HG02571 (cell line): ENCODE results near the gene CYSTM1.

Experiments used
- ATAC-seq: cut with Tn5 transposase; IDR thresholded peaks from one replicate; pipeline ENCODE4 v1.9.1; 2021; ENCODE audit warnings: mild to moderate bottlenecking, moderate library complexity; ENCODE audit not compliant: unreplicated experiment

The CYSTM1 gene

DNA sequence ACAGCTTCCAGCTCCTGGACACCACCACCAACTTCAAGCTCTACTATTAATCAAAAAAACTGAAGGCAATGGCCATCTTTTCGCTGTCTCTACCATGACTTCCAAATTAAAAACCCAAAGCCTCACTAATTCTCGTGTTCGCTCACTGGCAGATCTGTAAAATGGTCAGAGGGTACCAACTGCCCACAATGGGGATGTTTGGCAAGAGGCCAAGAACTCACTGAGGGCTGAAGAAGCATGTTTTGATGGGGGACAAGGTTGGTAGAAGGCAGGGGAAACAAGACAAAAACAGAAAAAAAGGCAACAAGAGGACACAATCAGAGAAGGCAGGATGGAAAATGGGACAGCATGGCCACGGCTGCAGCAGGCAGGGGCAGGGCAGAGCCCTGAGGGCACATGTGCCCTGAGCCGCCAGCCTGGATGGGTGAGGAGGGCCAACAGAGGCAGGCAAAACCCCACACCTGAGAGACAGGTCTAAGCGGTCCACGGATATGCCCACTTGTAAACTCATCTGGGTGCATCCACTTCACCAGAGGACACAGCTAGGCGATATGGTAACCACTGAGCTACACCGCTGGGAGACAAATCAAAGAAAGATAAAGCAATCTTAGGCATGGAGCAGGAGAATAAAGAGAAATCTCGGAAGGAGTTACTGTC, 77.6 kb downstream of the CYSTM1 start:
- ATAC-seq = no peak

DNA sequence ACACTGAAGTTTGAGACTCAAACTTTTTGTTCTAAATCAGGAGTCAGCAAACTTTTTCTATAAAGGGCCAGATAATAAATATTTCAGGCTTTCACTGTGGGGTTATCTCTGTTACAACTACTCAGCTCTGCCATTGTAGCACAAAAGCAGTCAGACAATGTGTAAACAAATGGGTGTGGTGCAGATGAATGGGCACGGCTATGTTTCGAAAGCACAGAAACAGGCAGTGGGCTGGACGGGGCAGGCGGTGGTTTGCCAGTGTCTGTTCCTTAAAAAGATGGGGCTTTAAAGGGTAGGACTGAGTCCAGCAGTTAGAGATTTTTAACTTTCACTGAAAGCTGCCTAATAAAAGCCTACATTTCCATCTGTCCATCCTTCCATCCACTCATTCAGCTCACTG, 79.0 kb downstream of the CYSTM1 start:
- ATAC-seq = no peak

DNA sequence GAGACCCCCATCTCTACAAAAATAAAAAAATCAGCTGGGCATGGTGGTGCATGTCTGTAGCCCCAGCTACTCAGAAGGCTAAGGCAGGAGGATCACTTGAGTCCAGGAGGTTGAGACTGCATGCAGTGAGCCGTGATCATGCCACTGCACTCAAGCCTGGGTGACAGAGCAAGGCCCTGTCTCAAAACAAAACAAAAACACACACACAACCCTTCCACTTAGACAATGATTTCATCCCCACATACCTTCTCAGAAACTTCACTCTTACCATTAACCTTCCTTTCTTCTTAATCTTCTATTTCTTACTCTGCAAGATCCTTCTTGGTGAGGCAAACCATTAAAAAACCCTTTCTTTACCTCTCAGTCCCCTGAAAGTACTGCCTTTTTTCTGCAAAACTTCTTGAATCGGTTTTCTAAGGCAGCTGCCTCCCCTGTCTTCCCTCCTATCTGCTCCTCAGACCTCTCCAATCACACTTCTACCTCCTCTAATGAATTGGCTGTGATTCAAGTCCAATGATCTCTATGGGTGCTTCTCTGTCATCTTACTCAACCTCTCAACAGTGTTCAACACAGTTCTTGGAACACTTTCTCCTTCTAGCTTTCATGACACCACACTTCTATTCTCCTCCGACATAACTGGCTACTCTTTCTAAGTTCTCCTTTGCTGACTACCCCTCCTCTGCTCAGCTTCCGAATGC, 80.6 kb downstream of the CYSTM1 start:
- no peak for ATAC-seq

DNA sequence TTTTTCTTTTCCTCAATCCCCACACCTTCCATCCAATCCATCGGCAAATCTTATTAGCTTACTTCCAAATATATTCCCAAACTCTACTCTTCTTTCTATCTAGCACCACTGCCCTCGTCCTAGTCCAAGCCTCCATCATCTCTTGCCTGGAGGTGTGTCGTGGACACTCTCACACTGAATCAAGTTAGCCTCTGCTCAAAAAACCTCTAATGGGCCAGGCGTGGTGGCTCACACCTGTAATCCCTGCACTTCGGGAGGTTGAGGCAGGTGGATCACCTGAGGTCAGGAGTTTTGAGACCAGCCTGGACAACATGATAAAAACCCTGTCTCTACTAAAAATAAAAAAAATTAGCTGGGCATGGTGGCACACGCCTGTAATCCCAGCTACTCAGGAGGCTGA, 81.7 kb downstream of the CYSTM1 start:
- no peak for ATAC-seq

DNA sequence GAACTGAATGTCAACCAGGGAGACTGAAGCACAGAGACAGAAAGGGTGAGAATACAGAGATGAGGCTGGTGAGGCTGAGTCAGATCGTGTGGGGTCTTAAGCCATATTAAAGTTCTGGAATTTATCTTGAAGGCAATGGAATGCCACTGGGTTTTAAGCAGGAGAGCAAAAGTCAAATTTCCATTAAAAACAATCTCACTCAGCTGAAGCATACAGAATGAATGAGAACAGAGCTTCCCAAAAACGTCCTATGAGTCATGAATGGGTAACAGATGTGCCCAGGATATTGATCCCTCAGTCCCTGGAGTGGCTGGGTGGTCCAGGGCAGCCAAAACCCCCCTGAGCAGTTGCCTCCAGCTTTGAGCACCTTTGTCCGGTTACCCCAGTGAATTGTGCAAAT, 83.0 kb downstream of the CYSTM1 start:
- no peak for ATAC-seq

DNA sequence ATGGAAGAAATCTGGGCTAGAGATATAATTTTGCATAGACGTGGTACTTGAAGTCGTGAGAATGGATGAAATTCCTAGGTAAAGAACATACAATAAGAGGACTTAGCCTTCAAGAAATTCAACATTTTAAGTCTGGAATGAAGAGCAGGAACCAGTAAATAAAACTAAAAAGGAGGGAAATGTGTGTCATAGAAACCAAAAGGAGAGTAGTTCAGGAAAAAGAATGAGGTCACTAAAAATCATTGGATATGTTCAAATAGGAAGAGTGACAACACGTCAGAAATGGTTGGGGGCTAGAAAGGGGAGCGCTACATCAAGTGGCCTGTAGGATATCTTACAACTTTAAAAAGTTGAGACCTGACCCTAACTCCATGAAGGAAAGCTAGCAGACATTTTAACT, 83.9 kb downstream of the CYSTM1 start:
- ATAC-seq = no peak

DNA sequence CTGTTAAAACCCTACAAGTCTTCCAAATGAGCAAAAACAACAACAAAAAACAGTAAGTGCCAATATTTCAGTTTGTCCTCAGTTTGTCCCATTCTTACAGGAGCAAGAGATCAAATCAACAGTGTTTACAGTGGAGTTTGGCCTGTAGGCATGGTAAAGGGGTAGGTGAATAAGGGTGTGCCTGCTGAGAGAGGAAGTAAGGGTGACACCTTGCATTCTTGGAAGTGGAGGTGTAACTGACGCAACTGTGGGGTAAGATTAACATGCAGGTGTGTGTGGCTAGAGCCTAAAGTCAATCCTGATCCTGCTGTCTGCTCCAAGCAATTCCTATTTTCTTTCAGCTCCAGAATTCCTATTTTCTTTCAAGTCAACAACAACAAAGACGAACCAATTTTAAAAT, 84.5 kb downstream of the CYSTM1 start:
- no peak for ATAC-seq

DNA sequence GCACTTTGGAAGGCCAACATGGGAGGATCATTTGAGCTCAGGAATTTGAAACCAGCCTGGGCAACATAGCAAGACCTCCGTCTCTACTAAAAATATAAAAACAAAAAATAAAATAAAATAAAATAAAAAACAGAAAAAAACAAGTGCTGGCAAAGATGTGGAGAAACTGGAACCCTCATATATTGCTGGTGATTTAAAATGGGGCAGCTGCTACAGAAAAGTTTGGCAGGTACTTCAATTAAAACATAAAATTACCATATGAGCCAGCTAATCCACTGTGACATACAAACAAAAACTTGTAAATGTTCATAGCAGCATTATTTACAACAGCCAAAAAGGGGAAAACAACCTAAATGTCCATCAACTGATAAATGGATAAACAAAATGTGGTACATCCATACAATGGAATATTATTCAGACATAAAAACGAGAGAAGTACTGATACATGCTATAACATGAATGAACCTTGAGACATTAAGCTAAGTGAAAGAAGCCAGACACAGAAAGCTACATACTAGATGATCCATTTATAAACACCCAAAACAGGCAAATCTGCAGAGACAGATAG, 85.2 kb downstream of the CYSTM1 start:
- no peak for ATAC-seq

DNA sequence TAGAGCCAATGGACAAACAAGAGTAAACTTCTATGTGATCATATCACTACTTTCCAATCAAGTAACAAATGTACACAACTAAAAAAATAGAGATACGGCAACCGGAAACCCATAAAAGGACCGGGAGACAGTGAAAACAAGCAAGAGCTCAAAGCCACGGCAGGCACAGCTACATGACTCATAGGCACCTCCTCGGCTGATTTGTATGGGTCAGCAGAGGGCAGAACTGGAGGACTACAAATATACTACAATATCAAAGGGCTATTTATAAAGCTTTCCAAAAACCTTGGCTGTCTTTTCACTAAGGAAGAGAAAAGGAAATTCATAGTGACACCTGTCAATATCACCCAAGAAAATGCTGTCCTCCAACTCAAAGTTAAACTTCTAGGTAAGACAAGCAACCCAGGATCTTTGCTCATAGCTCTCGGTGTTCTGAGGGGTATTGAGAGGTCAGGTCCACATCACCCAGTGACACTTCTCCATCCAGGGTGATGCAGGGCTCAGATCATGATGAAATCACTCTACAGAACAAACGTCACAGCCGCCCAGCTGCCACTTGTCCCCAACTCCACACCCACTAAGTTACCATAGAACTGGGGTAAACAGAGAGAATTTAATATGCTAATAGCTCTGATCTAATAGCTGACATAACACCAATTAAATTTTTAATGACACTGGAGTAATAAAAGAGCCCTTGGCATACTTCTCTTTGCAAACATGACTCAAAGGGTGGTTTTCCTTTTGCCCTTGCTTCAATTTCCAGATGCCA, 86.6 kb downstream of the CYSTM1 start:
- no peak for ATAC-seq

DNA sequence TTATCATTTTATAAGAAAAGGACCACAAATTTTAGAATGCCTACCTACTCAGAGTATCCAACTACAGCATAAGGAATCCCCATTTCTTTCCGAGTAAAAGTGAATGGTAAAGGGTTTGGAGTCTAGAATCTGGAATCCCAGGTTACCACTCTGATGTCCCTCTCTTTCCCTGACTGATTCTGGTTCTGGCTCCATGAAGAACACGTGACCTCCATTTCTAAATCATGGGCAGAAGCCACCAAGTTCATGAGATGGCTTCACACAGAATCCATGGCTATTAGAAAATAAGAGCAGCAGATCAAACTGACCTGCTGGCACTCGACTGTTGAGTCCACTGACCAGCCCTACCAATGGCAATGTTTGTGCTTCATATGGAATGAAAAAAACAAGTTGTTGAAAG, 87.2 kb downstream of the CYSTM1 start:
- ATAC-seq = no peak

DNA sequence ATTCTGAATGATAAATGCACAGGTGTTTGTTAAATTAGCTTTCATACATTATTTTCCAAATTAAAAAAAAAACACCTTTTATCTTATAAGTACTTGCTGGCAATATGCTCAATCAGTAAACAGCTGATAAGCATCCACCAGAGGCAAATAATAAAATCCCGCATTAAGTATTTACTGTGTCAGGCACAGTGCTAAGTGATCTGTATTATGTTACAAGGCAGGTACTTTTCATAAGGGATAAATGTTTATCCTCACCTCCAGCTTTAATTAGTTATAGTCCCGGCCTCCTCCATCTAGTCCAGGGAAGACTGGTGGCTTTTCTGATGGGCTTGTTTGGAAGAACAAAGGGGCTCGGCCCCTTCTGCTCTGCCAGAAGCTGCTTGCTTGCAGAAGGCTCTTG, 87.9 kb downstream of the CYSTM1 start:
- ATAC-seq = no peak

DNA sequence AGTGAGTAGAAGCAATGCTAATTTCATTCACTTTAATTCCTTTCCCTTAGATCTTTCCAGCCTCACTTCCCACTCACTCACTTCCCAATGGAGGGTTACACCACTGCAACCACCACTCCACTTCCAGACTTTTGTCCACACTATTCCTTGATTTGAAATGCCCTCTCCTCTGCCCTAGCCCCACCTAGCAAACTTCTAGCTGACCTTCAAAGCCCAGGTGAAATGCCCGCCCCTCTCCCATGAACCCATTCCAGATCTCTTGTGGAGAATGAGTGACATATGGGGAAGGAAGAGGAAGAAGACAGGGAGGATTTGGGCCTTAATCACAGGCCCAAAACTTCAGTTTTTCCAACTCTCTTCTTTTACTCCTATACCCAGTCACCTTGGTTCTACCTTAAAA, 90.9 kb downstream of the CYSTM1 start:
- no peak for ATAC-seq

DNA sequence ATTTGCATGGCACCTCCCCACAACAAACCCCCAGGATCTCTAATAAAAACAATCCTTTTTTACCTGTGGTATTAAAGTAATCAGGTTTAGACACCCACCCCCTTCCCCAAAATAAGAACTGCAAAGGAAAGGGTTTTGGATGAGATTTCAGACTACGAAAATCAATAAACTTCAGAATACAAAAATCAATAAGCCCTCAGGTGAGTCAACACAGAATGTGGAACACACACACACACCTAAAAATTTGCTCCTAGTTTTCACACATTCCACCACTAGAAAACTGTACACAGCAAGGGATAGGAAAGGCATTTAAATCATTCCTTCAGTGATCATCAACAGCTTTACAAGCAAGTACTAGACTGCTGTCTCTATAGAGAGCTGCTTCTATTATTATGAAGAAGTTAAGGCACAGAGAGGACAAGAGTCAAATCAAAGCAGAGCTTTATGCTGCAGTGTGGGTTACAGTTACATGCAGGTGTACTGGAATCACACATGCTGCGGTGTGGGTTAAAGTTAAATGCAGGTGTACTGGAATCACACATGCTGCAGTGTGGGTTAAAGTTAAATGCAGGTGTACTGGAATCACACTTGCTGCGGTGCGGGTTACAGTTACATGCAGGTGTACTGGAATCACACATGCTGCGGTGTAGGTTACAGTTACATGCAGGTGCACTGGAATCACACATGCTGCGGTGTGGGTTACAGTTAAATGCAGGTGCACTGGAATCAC, 91.6 kb downstream of the CYSTM1 start:
- no peak for ATAC-seq

DNA sequence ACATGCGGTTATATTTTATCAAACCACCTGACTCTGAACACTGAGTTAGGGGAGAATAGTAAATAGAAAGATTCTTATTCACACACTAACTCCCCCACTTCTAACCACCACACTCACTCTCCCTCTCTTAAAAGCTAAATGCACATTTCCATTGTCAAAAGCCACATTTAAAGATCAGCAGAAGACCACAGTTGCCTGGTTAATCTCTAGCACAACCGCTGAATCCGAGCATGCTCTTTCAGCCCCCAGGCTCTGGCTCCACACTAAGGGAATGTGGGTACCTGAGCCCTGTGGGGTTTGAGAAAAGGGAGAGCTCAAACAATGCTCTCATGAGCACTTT, 92.2 kb downstream of the CYSTM1 start:
- ATAC-seq = no peak

DNA sequence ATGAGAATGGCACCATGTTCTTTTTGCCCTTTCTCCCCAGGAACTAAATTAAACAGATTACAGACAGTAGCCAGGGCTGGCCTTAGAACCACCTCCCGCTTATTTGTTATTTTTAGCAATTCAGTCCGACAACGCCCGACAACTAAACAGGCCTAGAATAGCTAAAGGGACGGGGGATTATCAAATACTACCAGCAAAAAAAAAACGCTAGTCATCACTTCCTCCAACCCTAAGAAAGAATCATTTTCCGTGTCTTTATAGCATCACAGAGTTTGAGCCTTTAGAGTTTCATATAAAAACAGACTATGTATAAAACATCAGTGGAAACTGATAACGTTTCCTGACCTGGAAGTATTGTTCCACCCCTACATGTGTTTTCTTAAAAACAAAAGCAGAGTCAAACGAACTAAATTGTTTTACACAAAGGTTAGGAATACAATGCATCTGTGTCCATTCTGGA, 92.6 kb downstream of the CYSTM1 start:
- ATAC-seq = no peak

DNA sequence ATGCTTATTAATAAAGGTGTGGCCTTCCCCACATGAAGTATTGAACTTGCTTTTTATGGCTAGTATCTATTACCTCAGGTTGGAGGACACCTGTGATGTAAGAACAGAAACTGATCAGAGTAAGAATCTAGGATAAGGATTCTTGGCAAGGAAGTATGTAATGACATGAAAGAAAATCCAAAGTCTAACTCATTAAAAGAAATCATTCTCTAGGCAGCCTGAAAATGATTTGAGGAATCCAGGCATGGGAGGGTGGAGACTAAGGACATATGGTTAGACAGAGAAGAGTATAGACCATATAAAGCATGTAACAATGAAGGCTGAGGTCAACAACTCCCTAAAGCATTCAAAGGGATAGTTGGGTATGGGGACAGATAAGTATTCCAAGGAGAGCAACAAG, 95.0 kb downstream of the CYSTM1 start:
- no peak for ATAC-seq

DNA sequence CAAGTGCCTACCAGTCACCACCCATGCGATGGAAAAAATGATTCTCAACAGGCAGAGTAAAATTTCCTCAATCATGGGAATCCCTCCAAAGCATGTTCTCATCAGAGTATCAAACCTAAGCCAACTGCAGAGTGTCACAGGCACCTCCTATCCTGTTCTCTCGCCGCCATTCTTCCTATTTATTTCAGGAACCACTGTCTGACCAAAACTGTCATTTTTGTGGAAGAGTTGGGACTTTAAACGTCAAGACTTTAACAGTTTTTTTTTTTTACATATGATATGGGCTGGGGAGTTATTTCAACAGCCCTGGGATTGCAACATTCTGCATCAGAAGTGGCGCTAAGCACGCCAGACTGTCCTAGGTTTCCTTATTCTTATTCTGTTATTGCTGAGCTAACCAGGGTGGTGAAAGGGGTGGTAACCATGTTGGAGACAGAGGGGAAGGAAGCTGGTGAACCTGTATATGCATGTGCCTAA, 98.5 kb downstream of the CYSTM1 start:
- ATAC-seq = no peak

DNA sequence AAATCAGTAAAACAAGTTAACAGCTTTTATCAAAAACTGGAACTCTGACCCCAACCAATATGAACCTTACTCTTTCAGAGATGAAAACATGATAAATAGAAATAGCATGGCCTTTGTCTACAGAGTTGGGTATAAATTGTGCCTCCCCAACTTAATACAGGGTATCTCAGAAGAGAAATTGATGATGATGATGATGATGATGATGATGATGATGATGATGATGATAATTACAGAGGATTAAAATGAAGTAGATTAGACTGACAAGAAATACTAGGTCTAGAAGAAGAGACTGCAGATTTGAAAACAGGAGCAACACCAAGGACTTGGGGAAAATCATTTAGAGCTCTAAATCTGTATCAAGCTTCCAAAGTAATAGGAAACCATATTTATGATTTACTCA, 100.8 kb downstream of the CYSTM1 start:
- no peak for ATAC-seq

DNA sequence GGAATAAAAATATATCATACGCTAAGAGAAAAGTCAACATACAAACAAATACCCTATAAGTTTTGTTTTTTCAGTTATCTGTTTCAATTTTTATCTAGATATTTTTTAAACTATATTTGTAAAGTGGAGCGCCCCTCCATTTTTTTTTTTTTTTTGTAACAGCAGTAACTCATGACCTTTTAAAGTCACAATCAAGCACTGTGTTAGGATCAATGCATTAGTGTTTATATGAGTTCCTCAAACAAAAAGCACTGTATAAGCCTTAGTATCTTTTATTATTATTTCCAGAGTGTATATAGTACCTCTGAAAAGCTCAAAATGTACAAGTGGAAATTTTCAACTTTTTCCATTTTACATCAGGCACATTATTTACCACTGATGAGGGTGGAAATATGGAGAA, 107.3 kb downstream of the CYSTM1 start:
- no peak for ATAC-seq

DNA sequence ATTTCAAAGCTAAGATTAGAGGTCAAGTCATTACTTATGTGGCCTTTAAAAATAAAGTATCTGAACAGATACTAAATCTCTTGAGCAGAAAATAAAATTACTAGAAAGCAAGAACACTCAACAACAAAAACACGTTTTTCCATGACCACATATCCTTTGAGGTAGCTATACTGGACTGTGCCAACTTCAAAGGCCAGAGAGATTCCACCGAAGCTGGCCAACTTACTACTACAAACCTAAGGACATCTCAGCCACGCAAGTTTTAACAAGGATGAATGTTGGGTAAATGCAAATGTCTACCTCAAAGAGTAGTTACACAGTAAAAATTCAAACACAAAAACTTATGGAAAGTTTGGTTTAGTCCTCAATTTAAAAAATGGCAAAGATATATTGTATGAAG, 109.0 kb downstream of the CYSTM1 start:
- ATAC-seq = no peak

DNA sequence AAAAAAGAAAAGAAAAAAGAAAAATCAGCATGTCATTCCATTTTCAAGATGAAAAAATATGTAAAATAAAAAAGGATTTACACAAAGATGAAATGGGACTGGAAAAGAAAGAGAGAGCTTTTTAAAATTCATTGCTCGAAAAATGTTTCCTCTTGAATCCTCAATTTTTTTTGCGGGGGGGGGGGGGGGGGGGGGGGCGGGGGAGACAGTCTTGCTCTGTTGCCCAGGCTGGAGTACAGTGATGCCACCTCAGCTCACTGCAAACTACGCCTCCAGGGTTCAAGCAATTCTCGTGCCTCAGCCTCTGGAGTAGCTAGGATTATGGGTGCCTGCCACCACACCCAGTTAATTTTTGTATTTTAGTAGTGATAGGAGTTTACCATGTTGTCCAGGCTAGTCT, 111.4 kb downstream of the CYSTM1 start:
- ATAC-seq = no peak
